ENCODE measurements around the gene FAAP100.

The FAAP100 gene

GRCh38 chr17:81576621-81577277, 24.6 kb upstream of the FAAP100 start:
- no peak for DNase-seq (ENCODE audit: low read depth in 2 of 2)

- no peak for DNase-seq (ENCODE audit: low read depth in 2 of 2)
These were observed 23.7 kb upstream of the FAAP100 start for GRCh38 chr17:81575836-81576235.

GRCh38 chr17:81574643-81574956, 22.4 kb upstream of the FAAP100 start:
- DNase-seq (ENCODE audit: low read depth in 2 of 2), result no peak

- no peak for DNase-seq (ENCODE audit: low read depth in 2 of 2)
These were observed 21.9 kb upstream of the FAAP100 start for GRCh38 chr17:81573794-81574642.

- no peak for DNase-seq (ENCODE audit: low read depth in 2 of 2)
These were observed 20.5 kb upstream of the FAAP100 start for GRCh38 chr17:81572563-81573168.

- DNase-seq (ENCODE audit: low read depth in 2 of 2), result no peak
These were observed 18.8 kb upstream of the FAAP100 start for GRCh38 chr17:81570964-81571363.

- no peak for DNase-seq (ENCODE audit: low read depth in 2 of 2)
These were observed 17.9 kb upstream of the FAAP100 start for GRCh38 chr17:81569986-81570514.

GRCh38 chr17:81568416-81568815, 16.3 kb upstream of the FAAP100 start:
- DNase-seq (ENCODE audit: low read depth in 2 of 2), result no peak

GRCh38 chr17:81567191-81567590, 15.0 kb upstream of the FAAP100 start:
- DNase-seq (ENCODE audit: low read depth in 2 of 2), result no peak

GRCh38 chr17:81566461-81567126, 14.4 kb upstream of the FAAP100 start:
- no peak for DNase-seq (ENCODE audit: low read depth in 2 of 2)

- no peak for DNase-seq (ENCODE audit: low read depth in 2 of 2)
These were observed 13.1 kb upstream of the FAAP100 start for GRCh38 chr17:81565231-81565630.

GRCh38 chr17:81564778-81565177, 12.6 kb upstream of the FAAP100 start:
- DNase-seq (ENCODE audit: low read depth in 2 of 2), result no peak

- DNase-seq (ENCODE audit: low read depth in 2 of 2), result no peak
These were observed 11.9 kb upstream of the FAAP100 start for GRCh38 chr17:81563861-81564586.

GRCh38 chr17:81561494-81561885, 9.3 kb upstream of the FAAP100 start:
- no peak for DNase-seq (ENCODE audit: low read depth in 2 of 2)

GRCh38 chr17:81558941-81559806, 7.0 kb upstream of the FAAP100 start:
- DNase-seq (ENCODE audit: low read depth in 2 of 2), result no peak

- DNase-seq (ENCODE audit: low read depth in 2 of 2), result no peak
These were observed 5.9 kb upstream of the FAAP100 start for GRCh38 chr17:81558115-81558468.

- DNase-seq (ENCODE audit: low read depth in 2 of 2), result no peak
These were observed 5.3 kb upstream of the FAAP100 start for GRCh38 chr17:81557276-81558114.

GRCh38 chr17:81556863-81557262, 4.7 kb upstream of the FAAP100 start:
- no peak for DNase-seq (ENCODE audit: low read depth in 2 of 2)

GRCh38 chr17:81556175-81556691, 4.1 kb upstream of the FAAP100 start:
- no peak for DNase-seq (ENCODE audit: low read depth in 2 of 2)
